ENCODE measurements around the gene KMT2C.
"Not testable (repeated sequence)": the region's sequence is repeated elsewhere in the genome, so short reads cannot be mapped to it uniquely, and the experiment has no call there.

Gene KMT2C

GRCh38 chr7:152362128-152362926, 73.5 kb downstream of the KMT2C start:
- no peak for DNase-seq (ENCODE audit: low read depth, low spot score)

GRCh38 chr7:152355474-152356057, 80.2 kb downstream of the KMT2C start:
- no peak for DNase-seq (ENCODE audit: low read depth, low spot score)

GRCh38 chr7:152354061-152354460, 81.7 kb downstream of the KMT2C start:
- DNase-seq (ENCODE audit: low read depth, low spot score): no peak

- DNase-seq (ENCODE audit: low read depth, low spot score): not testable (repeated sequence)
These were observed 82.5 kb downstream of the KMT2C start for GRCh38 chr7:152353281-152353680.

GRCh38 chr7:152351747-152352146, 84.1 kb downstream of the KMT2C start:
- not testable (repeated sequence) for DNase-seq (ENCODE audit: low read depth, low spot score)

GRCh38 chr7:152351168-152351567, 84.6 kb downstream of the KMT2C start:
- DNase-seq (ENCODE audit: low read depth, low spot score): no peak

- no peak for DNase-seq (ENCODE audit: low read depth, low spot score)
These were observed 87.9 kb downstream of the KMT2C start for GRCh38 chr7:152347888-152348287.

GRCh38 chr7:152344253-152344652, 91.5 kb downstream of the KMT2C start:
- DNase-seq (ENCODE audit: low read depth, low spot score): no peak

- no peak for DNase-seq (ENCODE audit: low read depth, low spot score)
These were observed 93.0 kb downstream of the KMT2C start for GRCh38 chr7:152342796-152343195.

- no peak for DNase-seq (ENCODE audit: low read depth, low spot score)
These were observed 93.9 kb downstream of the KMT2C start for GRCh38 chr7:152341914-152342236.

- no peak for DNase-seq (ENCODE audit: low read depth, low spot score)
These were observed 94.5 kb downstream of the KMT2C start for GRCh38 chr7:152341039-152341913.

GRCh38 chr7:152340161-152340560, 95.6 kb downstream of the KMT2C start:
- DNase-seq (ENCODE audit: low read depth, low spot score): no peak

GRCh38 chr7:152338561-152338960, 97.2 kb downstream of the KMT2C start:
- DNase-seq (ENCODE audit: low read depth, low spot score): no peak

- peak; percentile 47 for DNase-seq (ENCODE audit: low read depth, low spot score)
These were observed 98.9 kb downstream of the KMT2C start for GRCh38 chr7:152336754-152337368.

GRCh38 chr7:152335900-152336571, 99.8 kb downstream of the KMT2C start:
- no peak for DNase-seq (ENCODE audit: low read depth, low spot score)

GRCh38 chr7:152333134-152333533, 102.7 kb downstream of the KMT2C start:
- no peak for DNase-seq (ENCODE audit: low read depth, low spot score)

- no peak for DNase-seq (ENCODE audit: low read depth, low spot score)
These were observed 105.0 kb downstream of the KMT2C start for GRCh38 chr7:152330827-152331226.

- no peak for DNase-seq (ENCODE audit: low read depth, low spot score)
These were observed 106.3 kb downstream of the KMT2C start for GRCh38 chr7:152329469-152329868.

- no peak for DNase-seq (ENCODE audit: low read depth, low spot score)
These were observed 107.6 kb downstream of the KMT2C start for GRCh38 chr7:152328234-152328633.

GRCh38 chr7:152315845-152316244, 120.0 kb downstream of the KMT2C start:
- no peak for DNase-seq (ENCODE audit: low read depth, low spot score)

- DNase-seq (ENCODE audit: low read depth, low spot score): no peak
These were observed 121.8 kb downstream of the KMT2C start for GRCh38 chr7:152313831-152314604.
